Lower leg skin (tissue), 3 donors: ENCODE data around the gene ALG12.

ENCODE experiments used
- POLR2A ChIP-seq, 2 donors: fragments of 450-650 bp; IDR thresholded peaks; one replicate each; pipeline ENCODE4 v1.6.1; 2016 to 2017; ENCODE audit warnings: antibody characterized with exemption in 2 of 2, mild to moderate bottlenecking in 1 of 2, moderate library complexity in 1 of 2
- TF ChIP-seq, protein P1 (sequence below), 3 donors: fragments of 450-650 bp; IDR thresholded peaks; one replicate each; pipeline ENCODE4 v1.5.1; 2016; ENCODE audit warnings: antibody characterized with exemption in 3 of 3, mild to moderate bottlenecking in 3 of 3, moderate library complexity in 2 of 3

DNA sequence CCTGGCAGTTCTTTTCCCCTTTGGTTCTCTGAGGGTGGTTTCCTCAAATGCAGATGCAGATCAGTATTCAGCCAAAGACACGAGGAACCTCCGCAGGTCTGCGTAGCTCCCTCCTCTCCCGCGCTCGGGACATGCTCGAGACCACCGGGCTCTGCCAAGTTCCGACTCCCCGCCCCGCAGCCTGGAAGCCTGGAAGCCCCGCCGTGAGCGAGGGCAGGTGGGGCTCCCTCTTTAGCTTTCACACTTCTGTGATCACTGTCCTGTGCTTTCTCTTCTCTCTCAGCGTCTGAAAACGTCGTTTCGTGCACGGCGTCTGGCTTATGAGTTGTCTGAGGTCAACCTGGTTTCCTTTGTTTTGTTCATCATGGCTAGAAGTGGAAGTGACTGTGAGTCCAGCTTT is 38.0 kb downstream of the ALG12 start:
- TF ChIP-seq, protein P1, sequence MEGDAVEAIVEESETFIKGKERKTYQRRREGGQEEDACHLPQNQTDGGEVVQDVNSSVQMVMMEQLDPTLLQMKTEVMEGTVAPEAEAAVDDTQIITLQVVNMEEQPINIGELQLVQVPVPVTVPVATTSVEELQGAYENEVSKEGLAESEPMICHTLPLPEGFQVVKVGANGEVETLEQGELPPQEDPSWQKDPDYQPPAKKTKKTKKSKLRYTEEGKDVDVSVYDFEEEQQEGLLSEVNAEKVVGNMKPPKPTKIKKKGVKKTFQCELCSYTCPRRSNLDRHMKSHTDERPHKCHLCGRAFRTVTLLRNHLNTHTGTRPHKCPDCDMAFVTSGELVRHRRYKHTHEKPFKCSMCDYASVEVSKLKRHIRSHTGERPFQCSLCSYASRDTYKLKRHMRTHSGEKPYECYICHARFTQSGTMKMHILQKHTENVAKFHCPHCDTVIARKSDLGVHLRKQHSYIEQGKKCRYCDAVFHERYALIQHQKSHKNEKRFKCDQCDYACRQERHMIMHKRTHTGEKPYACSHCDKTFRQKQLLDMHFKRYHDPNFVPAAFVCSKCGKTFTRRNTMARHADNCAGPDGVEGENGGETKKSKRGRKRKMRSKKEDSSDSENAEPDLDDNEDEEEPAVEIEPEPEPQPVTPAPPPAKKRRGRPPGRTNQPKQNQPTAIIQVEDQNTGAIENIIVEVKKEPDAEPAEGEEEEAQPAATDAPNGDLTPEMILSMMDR (IDR thresholded peaks at IDR 0.05): no peak
- no peak for TF ChIP-seq POLR2A (IDR thresholded peaks at IDR 0.05)
